GM12878 (cell line): ENCODE measurements around the gene ZNF121. TPM values are rescaled to one million over a fixed set of nuclear protein-coding genes. Genes with fewer than 3 reads are reported as not detected.

ENCODE experiments used
- BACH1 ChIP-seq: fragments of 450-650 bp; IDR thresholded peaks from 2 replicates; pipeline ENCODE4 v1.6.1; 2017; ENCODE audit warnings: mild to moderate bottlenecking, borderline replicate concordance
- BMI1 ChIP-seq: fragments of 450-650 bp; IDR thresholded peaks from 2 replicates; pipeline ENCODE4 v1.6.1; 2016; ENCODE audit warnings: mild to moderate bottlenecking, moderate library complexity, borderline replicate concordance
- EED ChIP-seq: sonication (generic); IDR thresholded peaks from 2 replicates; pipeline ENCODE4 v1.6.1; 2016; ENCODE audit warnings: antibody characterized with exemption, low read depth
- EZH2 ChIP-seq: IDR thresholded peaks from 2 replicates; pipeline ENCODE4 v1.6.1; 2012; ENCODE audit warnings: low read depth, mild to moderate bottlenecking, control low read depth, inconsistent platforms, low read length, borderline replicate concordance; ENCODE audit not compliant: control insufficient read depth
- GATAD2B ChIP-seq: fragments of 450-650 bp; conservative IDR thresholded peaks from 2 replicates; pipeline ENCODE4 v1.6.1; 2017; ENCODE audit warnings: low read depth, mild to moderate bottlenecking, moderate library complexity
- IRF4 ChIP-seq: IDR thresholded peaks from 2 replicates; pipeline ENCODE4 v1.6.1; 2011; ENCODE audit warnings: low read depth, low read length
- JUND ChIP-seq: IDR thresholded peaks from 2 replicates; pipeline ENCODE4 v1.6.1; 2012; ENCODE audit warnings: low read depth, mild to moderate bottlenecking, low read length, improper control_type of control experiment, moderate library complexity
- MYB ChIP-seq: fragments of 150-350 bp; IDR thresholded peaks from 2 replicates; pipeline ENCODE4 v1.6.1; 2014; ENCODE audit warnings: mild to moderate bottlenecking, low read depth, low read length, borderline replicate concordance
- TCF7 ChIP-seq: IDR thresholded peaks from 2 replicates; pipeline ENCODE4 v1.6.1; 2014; ENCODE audit warnings: antibody characterized with exemption, borderline replicate concordance
- WRNIP1 ChIP-seq: IDR thresholded peaks from 2 replicates; pipeline ENCODE4 v1.6.1; 2011; ENCODE audit warnings: low read depth, low read length, improper control_type of control experiment, borderline replicate concordance
- ZNF622 ChIP-seq: fragments of 450-650 bp; IDR thresholded peaks from 2 replicates; pipeline ENCODE4 v1.6.1; 2017; ENCODE audit warnings: mild to moderate bottlenecking, inconsistent platforms
- polyA plus RNA-seq, 11 experiments: library from polyadenylated mRNA; depleted of rRNA in 4 of 11; unstranded in 6 of 11; stranded (reverse) in 5 of 11; fragments of >200 nt; fragmentation: Nextera tagmentation in 4 of 11; fragmentation: Illumina TruSeq in 1 of 11; extraction: Ambion mirVana in 4 of 11; extraction: Trizol in 1 of 11; gene quantifications; 1 replicate in 1 of 11; 2 replicates in 10 of 11; pipeline versions ENCODE4 v1.2.1 to v1.2.3, GENCODE V29; 2011 to 2016; ENCODE audit warnings: inconsistent platforms in 2 of 11, missing spikeins in 2 of 11, low read depth in 1 of 11
- total RNA-seq, 4 experiments: library from RNA; depleted of rRNA in 3 of 4; stranded (reverse); fragments of >200 nt in 3 of 4; fragmentation: Illumina TruSeq in 1 of 4; extraction: Trizol in 1 of 4; gene quantifications; 2 replicates each; pipeline versions ENCODE4 v1.2.1 to v1.2.3, GENCODE V29; 2013 to 2021
- TF ChIP-seq, protein P1 (sequence below), 3 experiments: IDR thresholded peaks in 2 of 3; conservative IDR thresholded peaks in 1 of 3; 2 replicates each; pipeline ENCODE4 v1.5.1; 2011; ENCODE audit warnings: low read depth in 3 of 3, low read length in 3 of 3, mild to moderate bottlenecking in 3 of 3, control low read depth in 2 of 3, moderate library complexity in 2 of 3, inconsistent platforms in 1 of 3, mixed read lengths in 1 of 3; ENCODE audit not compliant: control insufficient read depth in 2 of 3, insufficient read depth in 1 of 3; ENCODE audit errors: extremely low read depth in 1 of 3
- TF ChIP-seq, protein P2 (sequence below): fragments of 450-650 bp; IDR thresholded peaks from 2 replicates; pipeline ENCODE4 v1.6.1; 2017; ENCODE audit warnings: mild to moderate bottlenecking, moderate library complexity
- TF ChIP-seq, protein P3 (sequence below): IDR thresholded peaks from 2 replicates; pipeline ENCODE4 v1.6.1; 2012; ENCODE audit warnings: mild to moderate bottlenecking, low read depth, low read length
- TF ChIP-seq, protein P4 (sequence below): fragments of 450-650 bp; IDR thresholded peaks from 2 replicates; pipeline ENCODE4 v1.6.1; 2014; ENCODE audit warnings: mild to moderate bottlenecking
- TF ChIP-seq, protein P5 (sequence below): fragments of 150-350 bp; IDR thresholded peaks from 2 replicates; pipeline ENCODE4 v1.6.1; 2014; ENCODE audit warnings: mild to moderate bottlenecking, low read depth, low read length

ZNF121 gene
- total and polyA plus RNA-seq, 10 of the 15 experiments (the other 5 are each of a cell fraction or from before 2014, with no cell fraction given), result 4.8 to 75.0 (median 17.7) TPM

DNA sequence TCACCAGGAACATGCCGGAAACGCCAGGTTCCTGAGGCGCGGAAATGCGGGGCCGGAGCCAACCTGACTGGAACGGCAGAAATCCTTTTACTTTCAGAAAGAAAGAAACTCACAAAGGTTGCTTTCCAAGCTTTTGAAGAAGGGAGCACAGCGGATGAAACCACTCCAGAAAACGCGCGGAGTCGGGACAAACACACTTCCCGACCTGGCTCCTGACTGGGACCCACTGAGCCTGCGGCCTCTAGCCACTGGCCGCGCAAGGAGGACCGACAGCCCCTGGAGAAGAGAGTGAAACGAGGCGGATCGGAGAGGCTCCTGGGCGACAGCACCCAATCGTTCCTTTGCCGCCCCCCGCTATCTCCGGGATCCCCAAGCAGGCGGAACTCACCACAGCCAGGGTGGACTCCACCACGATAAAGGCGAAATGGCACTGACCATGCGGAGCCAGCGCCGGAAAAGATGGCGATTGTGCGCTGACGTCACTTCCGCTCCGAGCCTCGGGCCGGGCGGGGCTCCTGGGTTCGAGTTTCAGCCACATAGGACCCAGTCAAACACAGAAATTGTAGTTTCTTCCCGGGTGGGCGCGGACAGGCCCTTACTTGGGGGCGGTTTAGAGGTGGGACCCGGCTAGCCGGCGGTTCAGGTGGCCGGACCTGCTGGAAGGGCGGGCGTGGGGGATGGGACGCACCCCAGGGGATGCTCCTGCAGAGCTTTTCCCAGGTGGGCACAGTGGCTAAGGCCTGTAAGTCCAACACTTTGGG, at the start of gene ZNF121 (continued):
- TF ChIP-seq, protein P1, sequence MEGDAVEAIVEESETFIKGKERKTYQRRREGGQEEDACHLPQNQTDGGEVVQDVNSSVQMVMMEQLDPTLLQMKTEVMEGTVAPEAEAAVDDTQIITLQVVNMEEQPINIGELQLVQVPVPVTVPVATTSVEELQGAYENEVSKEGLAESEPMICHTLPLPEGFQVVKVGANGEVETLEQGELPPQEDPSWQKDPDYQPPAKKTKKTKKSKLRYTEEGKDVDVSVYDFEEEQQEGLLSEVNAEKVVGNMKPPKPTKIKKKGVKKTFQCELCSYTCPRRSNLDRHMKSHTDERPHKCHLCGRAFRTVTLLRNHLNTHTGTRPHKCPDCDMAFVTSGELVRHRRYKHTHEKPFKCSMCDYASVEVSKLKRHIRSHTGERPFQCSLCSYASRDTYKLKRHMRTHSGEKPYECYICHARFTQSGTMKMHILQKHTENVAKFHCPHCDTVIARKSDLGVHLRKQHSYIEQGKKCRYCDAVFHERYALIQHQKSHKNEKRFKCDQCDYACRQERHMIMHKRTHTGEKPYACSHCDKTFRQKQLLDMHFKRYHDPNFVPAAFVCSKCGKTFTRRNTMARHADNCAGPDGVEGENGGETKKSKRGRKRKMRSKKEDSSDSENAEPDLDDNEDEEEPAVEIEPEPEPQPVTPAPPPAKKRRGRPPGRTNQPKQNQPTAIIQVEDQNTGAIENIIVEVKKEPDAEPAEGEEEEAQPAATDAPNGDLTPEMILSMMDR (IDR thresholded peaks at IDR 0.05 in 2 of 3, conservative IDR thresholded peaks at IDR 0.05 in 1 of 3; ENCODE audit: control insufficient read depth in 2 of 3, extremely low read depth in 1 of 3, insufficient read depth in 1 of 3, low read depth in 3 of 3, low read length in 3 of 3), result no peak
- TF ChIP-seq BACH1, result no peak
- TF ChIP-seq TCF7, result no peak
- peak; percentile 34; the same call in 1 of the 2 replicates for TF ChIP-seq GATAD2B
- peak; percentile 48; the same call in 1 of the 2 replicates for TF ChIP-seq JUND
- TF ChIP-seq, protein P2, sequence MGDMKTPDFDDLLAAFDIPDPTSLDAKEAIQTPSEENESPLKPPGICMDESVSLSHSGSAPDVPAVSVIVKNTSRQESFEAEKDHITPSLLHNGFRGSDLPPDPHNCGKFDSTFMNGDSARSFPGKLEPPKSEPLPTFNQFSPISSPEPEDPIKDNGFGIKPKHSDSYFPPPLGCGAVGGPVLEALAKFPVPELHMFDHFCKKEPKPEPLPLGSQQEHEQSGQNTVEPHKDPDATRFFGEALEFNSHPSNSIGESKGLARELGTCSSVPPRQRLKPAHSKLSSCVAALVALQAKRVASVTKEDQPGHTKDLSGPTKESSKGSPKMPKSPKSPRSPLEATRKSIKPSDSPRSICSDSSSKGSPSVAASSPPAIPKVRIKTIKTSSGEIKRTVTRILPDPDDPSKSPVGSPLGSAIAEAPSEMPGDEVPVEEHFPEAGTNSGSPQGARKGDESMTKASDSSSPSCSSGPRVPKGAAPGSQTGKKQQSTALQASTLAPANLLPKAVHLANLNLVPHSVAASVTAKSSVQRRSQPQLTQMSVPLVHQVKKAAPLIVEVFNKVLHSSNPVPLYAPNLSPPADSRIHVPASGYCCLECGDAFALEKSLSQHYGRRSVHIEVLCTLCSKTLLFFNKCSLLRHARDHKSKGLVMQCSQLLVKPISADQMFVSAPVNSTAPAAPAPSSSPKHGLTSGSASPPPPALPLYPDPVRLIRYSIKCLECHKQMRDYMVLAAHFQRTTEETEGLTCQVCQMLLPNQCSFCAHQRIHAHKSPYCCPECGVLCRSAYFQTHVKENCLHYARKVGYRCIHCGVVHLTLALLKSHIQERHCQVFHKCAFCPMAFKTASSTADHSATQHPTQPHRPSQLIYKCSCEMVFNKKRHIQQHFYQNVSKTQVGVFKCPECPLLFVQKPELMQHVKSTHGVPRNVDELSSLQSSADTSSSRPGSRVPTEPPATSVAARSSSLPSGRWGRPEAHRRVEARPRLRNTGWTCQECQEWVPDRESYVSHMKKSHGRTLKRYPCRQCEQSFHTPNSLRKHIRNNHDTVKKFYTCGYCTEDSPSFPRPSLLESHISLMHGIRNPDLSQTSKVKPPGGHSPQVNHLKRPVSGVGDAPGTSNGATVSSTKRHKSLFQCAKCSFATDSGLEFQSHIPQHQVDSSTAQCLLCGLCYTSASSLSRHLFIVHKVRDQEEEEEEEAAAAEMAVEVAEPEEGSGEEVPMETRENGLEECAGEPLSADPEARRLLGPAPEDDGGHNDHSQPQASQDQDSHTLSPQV, result no peak
- TF ChIP-seq, protein P3, sequence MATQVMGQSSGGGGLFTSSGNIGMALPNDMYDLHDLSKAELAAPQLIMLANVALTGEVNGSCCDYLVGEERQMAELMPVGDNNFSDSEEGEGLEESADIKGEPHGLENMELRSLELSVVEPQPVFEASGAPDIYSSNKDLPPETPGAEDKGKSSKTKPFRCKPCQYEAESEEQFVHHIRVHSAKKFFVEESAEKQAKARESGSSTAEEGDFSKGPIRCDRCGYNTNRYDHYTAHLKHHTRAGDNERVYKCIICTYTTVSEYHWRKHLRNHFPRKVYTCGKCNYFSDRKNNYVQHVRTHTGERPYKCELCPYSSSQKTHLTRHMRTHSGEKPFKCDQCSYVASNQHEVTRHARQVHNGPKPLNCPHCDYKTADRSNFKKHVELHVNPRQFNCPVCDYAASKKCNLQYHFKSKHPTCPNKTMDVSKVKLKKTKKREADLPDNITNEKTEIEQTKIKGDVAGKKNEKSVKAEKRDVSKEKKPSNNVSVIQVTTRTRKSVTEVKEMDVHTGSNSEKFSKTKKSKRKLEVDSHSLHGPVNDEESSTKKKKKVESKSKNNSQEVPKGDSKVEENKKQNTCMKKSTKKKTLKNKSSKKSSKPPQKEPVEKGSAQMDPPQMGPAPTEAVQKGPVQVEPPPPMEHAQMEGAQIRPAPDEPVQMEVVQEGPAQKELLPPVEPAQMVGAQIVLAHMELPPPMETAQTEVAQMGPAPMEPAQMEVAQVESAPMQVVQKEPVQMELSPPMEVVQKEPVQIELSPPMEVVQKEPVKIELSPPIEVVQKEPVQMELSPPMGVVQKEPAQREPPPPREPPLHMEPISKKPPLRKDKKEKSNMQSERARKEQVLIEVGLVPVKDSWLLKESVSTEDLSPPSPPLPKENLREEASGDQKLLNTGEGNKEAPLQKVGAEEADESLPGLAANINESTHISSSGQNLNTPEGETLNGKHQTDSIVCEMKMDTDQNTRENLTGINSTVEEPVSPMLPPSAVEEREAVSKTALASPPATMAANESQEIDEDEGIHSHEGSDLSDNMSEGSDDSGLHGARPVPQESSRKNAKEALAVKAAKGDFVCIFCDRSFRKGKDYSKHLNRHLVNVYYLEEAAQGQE, result no peak
- TF ChIP-seq, protein P4, sequence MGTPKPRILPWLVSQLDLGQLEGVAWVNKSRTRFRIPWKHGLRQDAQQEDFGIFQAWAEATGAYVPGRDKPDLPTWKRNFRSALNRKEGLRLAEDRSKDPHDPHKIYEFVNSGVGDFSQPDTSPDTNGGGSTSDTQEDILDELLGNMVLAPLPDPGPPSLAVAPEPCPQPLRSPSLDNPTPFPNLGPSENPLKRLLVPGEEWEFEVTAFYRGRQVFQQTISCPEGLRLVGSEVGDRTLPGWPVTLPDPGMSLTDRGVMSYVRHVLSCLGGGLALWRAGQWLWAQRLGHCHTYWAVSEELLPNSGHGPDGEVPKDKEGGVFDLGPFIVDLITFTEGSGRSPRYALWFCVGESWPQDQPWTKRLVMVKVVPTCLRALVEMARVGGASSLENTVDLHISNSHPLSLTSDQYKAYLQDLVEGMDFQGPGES, result no peak
- no peak for TF ChIP-seq EZH2
- TF ChIP-seq EED, result no peak
- TF ChIP-seq MYB, result no peak
- TF ChIP-seq, protein P5, sequence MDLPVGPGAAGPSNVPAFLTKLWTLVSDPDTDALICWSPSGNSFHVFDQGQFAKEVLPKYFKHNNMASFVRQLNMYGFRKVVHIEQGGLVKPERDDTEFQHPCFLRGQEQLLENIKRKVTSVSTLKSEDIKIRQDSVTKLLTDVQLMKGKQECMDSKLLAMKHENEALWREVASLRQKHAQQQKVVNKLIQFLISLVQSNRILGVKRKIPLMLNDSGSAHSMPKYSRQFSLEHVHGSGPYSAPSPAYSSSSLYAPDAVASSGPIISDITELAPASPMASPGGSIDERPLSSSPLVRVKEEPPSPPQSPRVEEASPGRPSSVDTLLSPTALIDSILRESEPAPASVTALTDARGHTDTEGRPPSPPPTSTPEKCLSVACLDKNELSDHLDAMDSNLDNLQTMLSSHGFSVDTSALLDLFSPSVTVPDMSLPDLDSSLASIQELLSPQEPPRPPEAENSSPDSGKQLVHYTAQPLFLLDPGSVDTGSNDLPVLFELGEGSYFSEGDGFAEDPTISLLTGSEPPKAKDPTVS, result no peak
- TF ChIP-seq WRNIP1, result no peak; the same call in 1 of the 2 replicates
- TF ChIP-seq BMI1, result no peak
- no peak for TF ChIP-seq ZNF622
- no peak for TF ChIP-seq IRF4
